Gastrocnemius medialis (tissue), 4 donors: ENCODE results near the gene FRAS1. TPM values are rescaled to one million over a fixed set of nuclear protein-coding genes. Genes with fewer than 3 reads are reported as not detected.

Experiments
- ATAC-seq, 2 donors: fragments of 150-250 bp; one replicate each; pipeline ENCODE4 v1.9.1; 2016
- DNase-seq, 2 donors: peaks; one replicate each; pipeline ENCODE4 v3.0.0-alpha.2; 2019
- H3K27ac ChIP-seq, 4 donors: fragments of 200-600 bp; sonication (generic); 1 replicate in 1 of 4; 2 replicates in 3 of 4; pipeline ENCODE4 v1.5.1; 2016 to 2018; ENCODE audit warnings: mild to moderate bottlenecking in 2 of 4, moderate library complexity in 1 of 4
- H3K27me3 ChIP-seq, 3 donors: fragments of 200-600 bp; sonication (generic) in 2 of 3; 1 replicate in 1 of 3; 2 replicates in 2 of 3; pipeline versions ENCODE4 v1.5.1 to v1.6.0; 2016 to 2019; ENCODE audit warnings: mild to moderate bottlenecking in 1 of 3, moderate library complexity in 1 of 3
- H3K36me3 ChIP-seq, 2 donors: fragments of 200-600 bp; sonication (generic) in 1 of 2; one replicate each; pipeline ENCODE4 v1.5.1; 2017 to 2018
- H3K4me1 ChIP-seq, 2 donors: fragments of 200-600 bp; sonication (generic) in 1 of 2; one replicate each; pipeline ENCODE4 v1.5.1; 2016 to 2017; ENCODE audit warnings: mild to moderate bottlenecking in 2 of 2
- H3K4me3 ChIP-seq, 4 donors: fragments of 200-600 bp; sonication (generic) in 3 of 4; 1 replicate in 1 of 4; 2 replicates in 3 of 4; pipeline ENCODE4 v1.5.1; 2016 to 2019; ENCODE audit warnings: mild to moderate bottlenecking in 2 of 4
- H3K9me3 ChIP-seq, 3 donors: fragments of 200-600 bp; sonication (generic) in 2 of 3; 1 replicate in 1 of 3; 2 replicates in 2 of 3; pipeline ENCODE4 v1.5.1; 2016 to 2019
- POLR2A ChIP-seq, 2 donors: fragments of 450-650 bp; IDR thresholded peaks; one replicate each; pipeline ENCODE4 v1.6.1; 2017; ENCODE audit warnings: antibody characterized with exemption in 2 of 2, mild to moderate bottlenecking in 2 of 2, moderate library complexity in 2 of 2
- in situ Hi-C, 4 donors: fragments of 200-750 bp; cut with MboI; loops; one replicate each; pipeline versions ENCODE4 v1.15.0 to v1.8.0; 2017; ENCODE audit warnings: low sequenced_read_pairs in 4 of 4
- intact Hi-C: fragments of 100-400 bp; cut with DNase I; formaldehyde crosslinking; loops from one replicate; pipeline ENCODE4 v1.15.1; 2023; ENCODE audit warnings: low total_unique reads
- total RNA-seq, 4 donors: library from RNA; depleted of rRNA; stranded (reverse); fragments of >200 nt; gene quantifications; one replicate each; pipeline versions ENCODE4 v1.1.0 to v1.2.3, GENCODE V29; 2016
- TF ChIP-seq, protein P1 (sequence below), 5 experiments: fragments of 450-650 bp in 3 of 5; fragments of 200-600 bp in 2 of 5; sonication (generic) in 2 of 5; IDR thresholded peaks in 4 of 5; conservative IDR thresholded peaks in 1 of 5; 1 replicate in 4 of 5; 2 replicates in 1 of 5; pipeline ENCODE4 v1.5.1; 2016 to 2019; ENCODE audit warnings: antibody characterized with exemption in 5 of 5, mild to moderate bottlenecking in 3 of 5, moderate library complexity in 3 of 5

FRAS1 gene
- total RNA-seq, 4 donors from 2014 or later = 0.39 to 0.64 (median 0.46) TPM

DNA sequence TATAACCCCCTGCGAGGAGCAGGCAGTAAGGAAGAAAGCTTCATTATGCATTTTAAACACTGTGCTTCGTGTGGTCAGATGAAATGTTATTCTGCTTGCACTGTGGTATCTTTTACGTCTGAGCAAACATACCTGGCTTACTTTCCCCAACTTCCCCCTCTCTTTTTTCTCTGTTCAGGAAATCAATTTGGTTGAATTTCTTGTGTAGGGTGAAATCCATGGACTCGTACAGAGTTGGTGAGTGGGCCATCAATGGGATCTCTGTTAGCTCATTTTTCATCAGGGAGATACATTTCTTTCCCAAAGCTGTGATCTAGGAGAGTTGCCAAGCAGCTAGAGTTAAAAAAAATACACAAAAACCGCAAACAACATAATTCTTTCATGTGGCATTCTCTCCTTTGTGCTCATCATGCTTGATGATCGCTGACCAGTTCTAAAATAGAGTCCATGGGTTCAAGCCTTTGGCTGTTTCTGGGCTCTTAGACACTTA, 98.5 kb downstream of the FRAS1 start:
- Histone ChIP-seq H3K36me3 (no peaks in the 10 kb centered on the region), H3K27me3 (no peaks in the 10 kb centered on the region), H3K4me3 (no peak overlapping the region), H3K27ac (no peak overlapping the region), H3K4me1 (peaks cover 7 to 20% of the 10 kb centered on the region in 2 donors), H3K9me3 (no peaks in the 10 kb centered on the region)
- in situ Hi-C loops = no loop called here
- intact Hi-C loops = no loop called here
- no peak for ATAC-seq
- DNase-seq = no peak
- no peak for TF ChIP-seq POLR2A (IDR thresholded peaks at IDR 0.05)
- TF ChIP-seq, protein P1, sequence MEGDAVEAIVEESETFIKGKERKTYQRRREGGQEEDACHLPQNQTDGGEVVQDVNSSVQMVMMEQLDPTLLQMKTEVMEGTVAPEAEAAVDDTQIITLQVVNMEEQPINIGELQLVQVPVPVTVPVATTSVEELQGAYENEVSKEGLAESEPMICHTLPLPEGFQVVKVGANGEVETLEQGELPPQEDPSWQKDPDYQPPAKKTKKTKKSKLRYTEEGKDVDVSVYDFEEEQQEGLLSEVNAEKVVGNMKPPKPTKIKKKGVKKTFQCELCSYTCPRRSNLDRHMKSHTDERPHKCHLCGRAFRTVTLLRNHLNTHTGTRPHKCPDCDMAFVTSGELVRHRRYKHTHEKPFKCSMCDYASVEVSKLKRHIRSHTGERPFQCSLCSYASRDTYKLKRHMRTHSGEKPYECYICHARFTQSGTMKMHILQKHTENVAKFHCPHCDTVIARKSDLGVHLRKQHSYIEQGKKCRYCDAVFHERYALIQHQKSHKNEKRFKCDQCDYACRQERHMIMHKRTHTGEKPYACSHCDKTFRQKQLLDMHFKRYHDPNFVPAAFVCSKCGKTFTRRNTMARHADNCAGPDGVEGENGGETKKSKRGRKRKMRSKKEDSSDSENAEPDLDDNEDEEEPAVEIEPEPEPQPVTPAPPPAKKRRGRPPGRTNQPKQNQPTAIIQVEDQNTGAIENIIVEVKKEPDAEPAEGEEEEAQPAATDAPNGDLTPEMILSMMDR (IDR thresholded peaks at IDR 0.05 in 4 of 5, conservative IDR thresholded peaks at IDR 0.05 in 1 of 5) = no peak

DNA sequence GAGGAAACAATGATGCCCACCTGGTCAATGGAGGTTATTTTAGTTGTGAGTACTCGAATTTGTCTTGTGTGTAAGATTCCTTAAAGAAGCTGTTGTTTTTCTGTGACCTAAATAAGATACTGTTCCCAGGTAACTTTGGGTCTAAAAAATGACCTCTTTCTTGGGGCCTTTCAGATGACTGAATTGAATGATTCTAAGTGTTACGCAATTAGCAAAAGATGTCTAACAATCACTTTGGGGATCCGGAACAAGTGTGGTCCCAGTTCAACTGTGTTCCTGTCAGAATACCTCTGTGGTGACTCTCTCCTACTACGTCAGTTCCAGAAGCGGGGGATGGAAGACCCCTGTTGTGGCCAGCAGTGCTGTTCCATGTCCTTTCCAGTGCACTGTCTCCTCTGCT, 99.4 kb downstream of the FRAS1 start:
- intact Hi-C loops = no loop called here
- Histone ChIP-seq H3K4me1 (peaks cover 7 to 20% of the 10 kb centered on the region in 2 donors), H3K4me3 (no peak overlapping the region), H3K9me3 (no peaks in the 10 kb centered on the region), H3K27ac (no peak overlapping the region), H3K36me3 (no peaks in the 10 kb centered on the region), H3K27me3 (no peaks in the 10 kb centered on the region)
- DNase-seq = no peak
- TF ChIP-seq, protein P1 (IDR thresholded peaks at IDR 0.05 in 4 of 5, conservative IDR thresholded peaks at IDR 0.05 in 1 of 5) = no peak
- no peak for TF ChIP-seq POLR2A (IDR thresholded peaks at IDR 0.05)
- no peak for ATAC-seq
- in situ Hi-C loops = no loop called here

DNA sequence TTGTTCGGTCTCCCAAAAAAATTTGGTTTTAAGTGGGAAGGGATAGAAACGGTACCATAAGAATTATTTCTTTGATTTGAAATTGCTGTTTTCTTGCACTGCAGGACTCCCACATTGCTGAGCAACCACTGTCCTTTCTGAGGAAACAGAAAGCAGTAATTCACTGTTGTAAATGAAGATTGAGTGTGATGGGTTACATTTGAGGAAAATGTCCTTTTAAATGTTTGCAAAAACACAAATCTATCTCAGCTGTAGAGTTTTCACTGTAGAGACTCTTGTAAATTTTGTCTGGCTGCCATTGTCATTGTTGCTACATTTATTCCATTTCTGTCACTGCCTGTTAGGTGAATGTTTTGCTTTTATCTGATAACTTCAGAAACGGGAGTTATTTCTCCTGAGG, 105.2 kb downstream of the FRAS1 start:
- no peaks in the 10 kb centered on the region for H3K36me3 ChIP-seq
- in situ Hi-C loops = no loop called here
- H3K4me3 ChIP-seq = no peak overlapping the region
- H3K27ac ChIP-seq = no peak overlapping the region
- intact Hi-C loops = no loop called here
- no peaks in the 10 kb centered on the region for H3K9me3 ChIP-seq
- no peaks in the 10 kb centered on the region for H3K27me3 ChIP-seq
- no peak for ATAC-seq
- no peaks in the 10 kb centered on the region for H3K4me1 ChIP-seq
- DNase-seq = no peak
- TF ChIP-seq, protein P1 (IDR thresholded peaks at IDR 0.05 in 4 of 5, conservative IDR thresholded peaks at IDR 0.05 in 1 of 5) = no peak
- no peak for TF ChIP-seq POLR2A (IDR thresholded peaks at IDR 0.05)

DNA sequence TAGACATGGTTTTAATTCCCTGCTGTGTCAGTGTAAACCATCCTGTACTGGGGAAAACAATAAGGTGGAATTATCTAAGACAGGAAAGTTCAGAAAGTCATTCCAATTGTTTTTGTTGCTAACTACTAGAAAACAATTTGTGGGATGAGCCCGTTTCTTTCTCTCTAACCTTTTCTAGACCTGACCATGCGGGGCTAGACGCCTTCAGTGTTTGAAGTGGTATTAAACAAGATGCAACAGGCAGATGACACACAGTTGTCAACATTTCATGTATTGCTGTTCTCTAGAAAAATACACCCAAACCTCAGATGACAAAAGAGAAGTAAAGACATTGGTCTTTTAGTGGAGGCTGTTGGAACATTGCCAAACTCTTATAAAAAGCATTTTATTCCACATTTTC, 105.7 kb downstream of the FRAS1 start:
- H3K4me3 ChIP-seq = no peak overlapping the region
- no peaks in the 10 kb centered on the region for H3K4me1 ChIP-seq
- ATAC-seq = no peak
- H3K36me3 ChIP-seq = no peaks in the 10 kb centered on the region
- intact Hi-C loops = no loop called here
- no peaks in the 10 kb centered on the region for H3K27me3 ChIP-seq
- TF ChIP-seq, protein P1 (IDR thresholded peaks at IDR 0.05 in 4 of 5, conservative IDR thresholded peaks at IDR 0.05 in 1 of 5) = no peak
- no peak for TF ChIP-seq POLR2A (IDR thresholded peaks at IDR 0.05)
- no peak for DNase-seq
- in situ Hi-C loops = no loop called here
- no peak overlapping the region for H3K27ac ChIP-seq
- H3K9me3 ChIP-seq = no peaks in the 10 kb centered on the region

DNA sequence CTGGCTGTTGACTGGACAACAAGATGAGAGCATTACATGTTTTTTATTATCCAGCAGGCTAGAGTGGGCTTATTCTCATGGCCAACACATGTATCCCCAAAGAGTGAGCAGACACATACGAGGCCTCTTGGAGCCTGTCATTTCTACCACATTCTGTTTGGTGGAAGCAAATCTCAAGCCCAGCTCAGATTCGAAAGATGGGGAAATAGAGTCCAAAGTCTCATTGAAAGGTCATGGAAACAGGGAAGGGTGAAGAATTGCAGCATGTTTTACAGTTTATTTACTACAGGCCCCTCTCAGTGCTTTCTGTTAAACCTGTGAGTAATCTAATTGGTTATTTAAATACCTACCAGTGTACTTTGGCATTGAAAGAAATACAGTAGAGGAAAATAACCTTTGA, 108.6 kb downstream of the FRAS1 start:
- no peak overlapping the region for H3K4me3 ChIP-seq
- no peaks in the 10 kb centered on the region for H3K36me3 ChIP-seq
- no peaks in the 10 kb centered on the region for H3K27me3 ChIP-seq
- intact Hi-C loops (no loop called here), in situ Hi-C loops (no loop called here)
- DNase-seq (no peak), ATAC-seq (no peak)
- no peaks in the 10 kb centered on the region for H3K4me1 ChIP-seq
- H3K9me3 ChIP-seq = no peaks in the 10 kb centered on the region
- no peak overlapping the region for H3K27ac ChIP-seq
- TF ChIP-seq, protein P1 (IDR thresholded peaks at IDR 0.05 in 4 of 5, conservative IDR thresholded peaks at IDR 0.05 in 1 of 5) = no peak
- no peak for TF ChIP-seq POLR2A (IDR thresholded peaks at IDR 0.05)
